ENCODE measurements around the gene COL16A1.
A peak's percentile ranks its signal among the peaks of the same experiment; 100 is the strongest.

The COL16A1 gene

DNA sequence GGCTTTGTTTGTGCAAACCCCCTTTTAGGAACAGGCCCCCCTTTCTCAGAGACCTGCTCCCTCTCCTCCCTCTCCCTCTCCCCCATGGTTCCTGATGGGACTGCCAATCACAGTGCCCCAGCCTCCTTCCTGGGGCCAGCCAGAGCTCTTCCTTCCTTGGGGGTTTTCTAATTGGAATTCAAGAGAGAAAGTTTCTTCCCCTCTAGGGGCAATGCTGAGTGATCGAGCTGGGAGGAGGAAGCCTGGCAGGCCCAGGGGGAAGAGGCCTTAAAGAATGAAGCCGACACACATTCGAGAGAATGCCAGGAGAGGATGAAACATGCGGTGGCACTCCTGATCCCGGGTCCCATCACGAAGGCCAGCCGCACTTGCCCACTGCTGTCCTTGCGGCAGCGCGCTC lies 21.3 kb upstream of the COL16A1 start:
- Histone ChIP-seq H3K4me1 (ENCODE audit: low read length) (no peaks in the 10 kb centered on the region), H3K27me3 (replicated peaks; ENCODE audit: insufficient read depth, low read length) (peaks cover 9% of the 10 kb centered on the region), H3K4me2 (ENCODE audit: low read depth, low read length) (no peak overlapping the region), H3K9ac (ENCODE audit: low read length) (no peak overlapping the region), H4K20me1 (ENCODE audit: insufficient read depth, low read length) (no peaks in the 10 kb centered on the region), H3K36me3 (replicated peaks; ENCODE audit: insufficient read depth, low read length) (no peaks in the 10 kb centered on the region), H3K9me2 (replicated peaks; ENCODE audit: insufficient read depth, low read length) (no peaks in the 10 kb centered on the region), H3K27ac (ENCODE audit: low read length) (no peak overlapping the region), H2AFZ (ENCODE audit: low read length) (no peak overlapping the region), H3F3A (ENCODE audit: insufficient read depth, low read length) (no peaks in the 10 kb centered on the region), H3K4me3 (ENCODE audit: low read length) (no peak overlapping the region), H3K9me3 (replicated peaks; ENCODE audit: insufficient read depth, low read length) (no peaks in the 10 kb centered on the region), H3K79me2 (ENCODE audit: low read length) (no peaks in the 10 kb centered on the region)
- no peak for DNase-seq
- TF ChIP-seq CTCF (IDR thresholded peaks at IDR 0.05; ENCODE audit: low read length) (no peak), EZH2phosphoT487 (IDR thresholded peaks at IDR 0.05; ENCODE audit: low read length) (no peak), EZH2 (optimal IDR thresholded peaks at IDR 0.05; ENCODE audit: low read depth, low read length) (no peak)

- Histone ChIP-seq H2AFZ (ENCODE audit: low read length) (no peak overlapping the region), H4K20me1 (ENCODE audit: insufficient read depth, low read length) (no peaks in the 10 kb centered on the region), H3F3A (ENCODE audit: insufficient read depth, low read length) (no peaks in the 10 kb centered on the region), H3K9me2 (replicated peaks; ENCODE audit: insufficient read depth, low read length) (no peaks in the 10 kb centered on the region), H3K27ac (ENCODE audit: low read length) (no peak overlapping the region), H3K36me3 (replicated peaks; ENCODE audit: insufficient read depth, low read length) (no peaks in the 10 kb centered on the region), H3K4me1 (ENCODE audit: low read length) (no peaks in the 10 kb centered on the region), H3K9me3 (replicated peaks; ENCODE audit: insufficient read depth, low read length) (no peaks in the 10 kb centered on the region), H3K4me2 (ENCODE audit: low read depth, low read length) (no peak overlapping the region), H3K27me3 (replicated peaks; ENCODE audit: insufficient read depth, low read length) (peaks cover 16% of the 10 kb centered on the region), H3K9ac (ENCODE audit: low read length) (no peak overlapping the region), H3K79me2 (ENCODE audit: low read length) (no peaks in the 10 kb centered on the region), H3K4me3 (ENCODE audit: low read length) (no peak overlapping the region)
- TF ChIP-seq EZH2phosphoT487 (IDR thresholded peaks at IDR 0.05; ENCODE audit: low read length) (no peak), EZH2 (optimal IDR thresholded peaks at IDR 0.05; ENCODE audit: low read depth, low read length) (no peak), CTCF (IDR thresholded peaks at IDR 0.05; ENCODE audit: low read length) (no peak)
- peak; percentile 68 for DNase-seq
Observed at GRCh38 chr1:31723828-31724359, 20.1 kb upstream of the COL16A1 start.

GRCh38 chr1:31718327-31718897 lies 14.6 kb upstream of the COL16A1 start:
- Histone ChIP-seq H3K27me3 (replicated peaks; ENCODE audit: insufficient read depth, low read length) (peaks cover 44% of the 10 kb centered on the region), H3K27ac (ENCODE audit: low read length) (no peak overlapping the region), H3K36me3 (replicated peaks; ENCODE audit: insufficient read depth, low read length) (no peaks in the 10 kb centered on the region), H3K9ac (ENCODE audit: low read length) (no peak overlapping the region), H3K9me3 (replicated peaks; ENCODE audit: insufficient read depth, low read length) (no peaks in the 10 kb centered on the region), H3K4me1 (ENCODE audit: low read length) (0 out of 2 replicates have a peak, but pooled peaks cover 4% of the 10 kb centered on the region), H3K4me3 (ENCODE audit: low read length) (no peak overlapping the region), H2AFZ (ENCODE audit: low read length) (no peak overlapping the region), H3K79me2 (ENCODE audit: low read length) (no peaks in the 10 kb centered on the region), H4K20me1 (ENCODE audit: insufficient read depth, low read length) (no peaks in the 10 kb centered on the region), H3K4me2 (ENCODE audit: low read depth, low read length) (no peak overlapping the region), H3K9me2 (replicated peaks; ENCODE audit: insufficient read depth, low read length) (no peaks in the 10 kb centered on the region), H3F3A (ENCODE audit: insufficient read depth, low read length) (no peaks in the 10 kb centered on the region)
- no peak for DNase-seq
- TF ChIP-seq EZH2phosphoT487 (IDR thresholded peaks at IDR 0.05; ENCODE audit: low read length): no peak
- no peak for TF ChIP-seq EZH2 (optimal IDR thresholded peaks at IDR 0.05; ENCODE audit: low read depth, low read length)
- TF ChIP-seq CTCF (IDR thresholded peaks at IDR 0.05; ENCODE audit: low read length): no peak

Data from MM.1S (cell line).